Mesenchymal stem cell (in vitro differentiated cells and primary cell): ENCODE data around the gene GABRD.

Experiments
- DNase-seq: peaks from one replicate; pipeline ENCODE4 v3.0.0-alpha.2; 2013
- H2AFZ ChIP-seq: one replicate; pipeline ENCODE4 v1.6.1; 2013; ENCODE audit warnings: low read depth, mild to moderate bottlenecking, control low read depth, inconsistent platforms, low read length, moderate library complexity
- H2AK5ac ChIP-seq: 2 replicates; pipeline ENCODE4 v1.6.1; 2013; ENCODE audit warnings: low read length, moderate library complexity, mild to moderate bottlenecking, inconsistent platforms; ENCODE audit not compliant: severe bottlenecking
- H2BK120ac ChIP-seq: one replicate; pipeline ENCODE4 v1.6.1; 2013; ENCODE audit warnings: low read depth, mild to moderate bottlenecking, inconsistent platforms, low read length, moderate library complexity
- H2BK12ac ChIP-seq, 2 experiments: one replicate each; pipeline ENCODE4 v1.6.1; 2013; ENCODE audit warnings: inconsistent platforms in 2 of 2, low read length in 2 of 2, mild to moderate bottlenecking in 2 of 2, moderate library complexity in 2 of 2, control low read depth in 1 of 2
- H2BK15ac ChIP-seq: one replicate; pipeline ENCODE4 v1.6.1; 2013; ENCODE audit warnings: mild to moderate bottlenecking, low read depth, inconsistent platforms; ENCODE audit not compliant: poor library complexity, severe bottlenecking
- H2BK5ac ChIP-seq: 2 replicates; pipeline ENCODE4 v1.6.1; 2013; ENCODE audit warnings: low read depth, mild to moderate bottlenecking, low read length, control low read depth, inconsistent platforms; ENCODE audit not compliant: poor library complexity, severe bottlenecking
- H3K14ac ChIP-seq, 2 experiments: one replicate each; pipeline ENCODE4 v1.6.1; 2013; ENCODE audit warnings: inconsistent platforms in 2 of 2, low read length in 2 of 2, control low read depth in 1 of 2, mild to moderate bottlenecking in 1 of 2, moderate library complexity in 1 of 2
- H3K18ac ChIP-seq, 2 experiments: one replicate each; pipeline ENCODE4 v1.6.1; 2013; ENCODE audit warnings: inconsistent platforms in 2 of 2, low read length in 2 of 2, control low read depth in 1 of 2, low read depth in 1 of 2, mild to moderate bottlenecking in 1 of 2
- H3K23ac ChIP-seq, 2 experiments: one replicate each; pipeline ENCODE4 v1.6.1; 2013; ENCODE audit warnings: inconsistent platforms in 2 of 2, low read length in 2 of 2, mild to moderate bottlenecking in 2 of 2, moderate library complexity in 2 of 2, control low read depth in 1 of 2
- H3K27ac ChIP-seq: 2 replicates; pipeline ENCODE4 v1.5.1; 2013; ENCODE audit warnings: mild to moderate bottlenecking, moderate library complexity, low read length, control low read depth, inconsistent platforms; ENCODE audit not compliant: poor library complexity, severe bottlenecking
- H3K27me3 ChIP-seq, 2 experiments: 2 replicates each; pipeline versions ENCODE4 v1.6.1 to v1.7.0; 2013; ENCODE audit warnings: low read length in 2 of 2, mild to moderate bottlenecking in 2 of 2, moderate library complexity in 2 of 2, control low read depth in 1 of 2, inconsistent platforms in 1 of 2; ENCODE audit not compliant: control insufficient read depth in 1 of 2, insufficient read depth in 1 of 2
- H3K36me3 ChIP-seq, 2 experiments: 2 replicates each; pipeline versions ENCODE4 v1.6.1 to v1.7.0; 2013; ENCODE audit warnings: low read length in 2 of 2, control low read depth in 1 of 2, inconsistent platforms in 1 of 2, low read depth in 1 of 2, mild to moderate bottlenecking in 1 of 2; ENCODE audit not compliant: insufficient read depth in 2 of 2, control insufficient read depth in 1 of 2
- H3K4ac ChIP-seq, 2 experiments: one replicate each; pipeline ENCODE4 v1.6.1; 2013; ENCODE audit warnings: inconsistent platforms in 2 of 2, low read length in 2 of 2, mild to moderate bottlenecking in 2 of 2, moderate library complexity in 2 of 2, control low read depth in 1 of 2, low read depth in 1 of 2
- H3K4me1 ChIP-seq: 2 replicates; pipeline ENCODE4 v1.6.1; 2013; ENCODE audit warnings: low read depth, low read length, control low read depth; ENCODE audit not compliant: control insufficient read depth, insufficient read depth
- H3K4me2 ChIP-seq: 2 replicates; pipeline ENCODE4 v1.6.1; 2013; ENCODE audit warnings: low read length, mild to moderate bottlenecking, inconsistent platforms; ENCODE audit not compliant: poor library complexity, severe bottlenecking
- H3K4me3 ChIP-seq, 2 experiments: 2 replicates each; pipeline versions ENCODE4 v1.5.1 to v1.7.0; 2013; ENCODE audit warnings: low read length in 2 of 2, mild to moderate bottlenecking in 2 of 2, control low read depth in 1 of 2, low read depth in 1 of 2; ENCODE audit not compliant: insufficient read depth in 1 of 2
- H3K79me1 ChIP-seq: replicated peaks from 2 replicates; pipeline ENCODE4 v1.6.1; 2013; ENCODE audit warnings: mild to moderate bottlenecking, control low read depth, low read length, inconsistent platforms; ENCODE audit not compliant: poor library complexity, severe bottlenecking
- H3K9ac ChIP-seq: 2 replicates; pipeline ENCODE4 v1.7.0; 2013; ENCODE audit warnings: mild to moderate bottlenecking, low read length, moderate library complexity
- H3K9me3 ChIP-seq: 2 replicates; pipeline ENCODE4 v1.7.0; 2013; ENCODE audit warnings: mild to moderate bottlenecking, low read length; ENCODE audit not compliant: control insufficient read depth
- H4K8ac ChIP-seq: one replicate; pipeline ENCODE4 v1.6.1; 2013; ENCODE audit warnings: inconsistent platforms, mild to moderate bottlenecking, low read length, moderate library complexity
- H4K91ac ChIP-seq: one replicate; pipeline ENCODE4 v1.6.1; 2013; ENCODE audit warnings: mild to moderate bottlenecking, low read length, inconsistent platforms
- WGBS: methylation state at CpG from one replicate; pipeline ENCODE4 v1.1.7; 2013; ENCODE audit warnings: mixed read lengths; 5-methylcytosine and 5-hydroxymethylcytosine counted together

GABRD gene

DNA sequence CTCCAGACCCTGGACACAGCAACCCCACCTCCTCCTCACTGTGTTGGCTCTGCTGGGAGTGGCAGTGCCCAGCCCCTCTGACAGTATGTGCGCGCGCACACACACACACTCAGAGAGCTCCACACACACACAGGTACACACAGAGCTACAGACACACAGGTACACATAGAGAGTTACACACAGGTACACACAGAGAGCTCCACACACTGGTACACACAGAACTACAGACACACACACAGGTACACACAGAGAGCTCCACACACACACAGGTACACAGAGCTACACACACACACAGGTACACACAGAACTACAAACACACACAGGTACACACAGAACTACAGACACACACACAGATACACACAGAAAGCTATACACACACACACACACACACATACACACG is 24.7 kb downstream of the GABRD start:
- no peak overlapping the region for H2AFZ ChIP-seq
- H3K18ac ChIP-seq = no peak overlapping the region
- no peaks in the 10 kb centered on the region for H3K79me1 ChIP-seq
- no peak overlapping the region for H3K27ac ChIP-seq
- no peak overlapping the region for H3K23ac ChIP-seq
- H3K4me2 ChIP-seq = no peak overlapping the region
- H2BK5ac ChIP-seq = no peak overlapping the region
- H3K27me3 ChIP-seq = peaks cover 25 to 61% of the 10 kb centered on the region in 2 experiments
- H2BK12ac ChIP-seq = no peak overlapping the region
- H3K4ac ChIP-seq = no peak overlapping the region
- H2BK15ac ChIP-seq = no peak overlapping the region
- no peak overlapping the region for H2AK5ac ChIP-seq
- WGBS = 98% methylated on average over 3 of the region's 4 CpGs
- H2BK120ac ChIP-seq = no peak overlapping the region
- H3K4me1 ChIP-seq = peaks cover 10% of the 10 kb centered on the region
- H3K4me3 ChIP-seq = no peak overlapping the region
- DNase-seq = no peak
- H4K8ac ChIP-seq = no peak overlapping the region
- H3K9ac ChIP-seq = no peak overlapping the region
- H3K9me3 ChIP-seq = no peaks in the 10 kb centered on the region
- no peak overlapping the region for H3K14ac ChIP-seq
- H3K36me3 ChIP-seq = no peaks in the 10 kb centered on the region
- H4K91ac ChIP-seq = no peak overlapping the region

DNA sequence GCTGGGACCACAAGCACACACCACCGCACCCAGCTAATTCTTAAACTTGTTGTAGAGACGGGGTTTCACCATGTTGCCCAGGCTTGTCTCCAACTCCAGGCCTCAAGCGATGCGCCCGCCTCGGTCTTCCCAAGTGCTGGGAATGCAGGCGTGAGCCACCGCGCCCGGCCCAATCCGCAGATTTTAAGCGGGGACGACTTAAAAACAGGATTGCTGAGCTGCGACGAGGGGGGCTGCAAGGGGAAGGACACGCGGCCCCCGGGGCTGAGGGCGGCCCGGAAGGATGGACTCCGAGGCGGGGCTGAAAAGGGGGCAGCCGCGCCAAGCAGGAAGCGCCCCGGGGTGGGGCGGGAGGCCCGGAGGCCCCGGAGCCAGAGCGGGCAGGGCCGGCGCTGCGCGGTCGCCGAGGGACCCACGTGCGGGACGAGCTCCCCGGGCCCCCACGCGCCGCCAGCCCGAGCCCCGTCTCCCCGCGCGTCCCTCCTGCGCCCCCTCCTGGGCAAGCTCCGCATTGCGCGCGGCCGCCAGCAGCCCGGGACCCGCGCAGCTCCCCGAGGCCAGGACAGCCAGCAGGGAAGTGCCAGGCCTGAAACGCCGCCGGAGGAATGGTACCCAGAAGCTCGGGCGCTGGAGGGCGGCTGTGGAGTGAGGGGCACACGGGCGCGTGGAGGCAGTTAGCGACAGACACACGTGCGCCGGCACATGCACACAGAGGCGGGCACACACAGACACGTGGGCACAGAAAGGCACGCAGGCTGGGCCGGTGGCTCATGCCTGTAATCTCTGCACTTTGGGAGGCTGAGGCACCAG is 25.6 kb downstream of the GABRD start:
- no peaks in the 10 kb centered on the region for H3K9me3 ChIP-seq
- 22% methylated on average over 69 of the region's 75 CpGs for WGBS
- no peak overlapping the region for H2BK15ac ChIP-seq
- H3K4me3 ChIP-seq = peak overlapping the region; percentile 10 to 56
- no peak overlapping the region for H2BK5ac ChIP-seq
- H3K4me2 ChIP-seq = peak overlapping the region; percentile 69
- H4K91ac ChIP-seq = no peak overlapping the region
- peaks cover 17% of the 10 kb centered on the region for H3K4me1 ChIP-seq
- H2BK120ac ChIP-seq = no peak overlapping the region
- H3K23ac ChIP-seq = no peak overlapping the region
- no peak overlapping the region for H2AK5ac ChIP-seq
- no peak overlapping the region for H2BK12ac ChIP-seq
- no peak overlapping the region for H3K18ac ChIP-seq
- peaks cover 2% of the 10 kb centered on the region for H3K79me1 ChIP-seq
- no peak overlapping the region for H3K27ac ChIP-seq
- peak overlapping the region; percentile 70 for H3K9ac ChIP-seq
- H3K36me3 ChIP-seq = no peaks in the 10 kb centered on the region
- H4K8ac ChIP-seq = no peak overlapping the region
- H3K27me3 ChIP-seq = peaks cover 24 to 62% of the 10 kb centered on the region in 2 experiments
- peak overlapping the region; percentile 29 for H2AFZ ChIP-seq
- no peak overlapping the region for H3K4ac ChIP-seq
- peak; percentile 42 for DNase-seq
- peak overlapping the region in 1 of 2 experiments; percentile 83 for H3K14ac ChIP-seq

DNA sequence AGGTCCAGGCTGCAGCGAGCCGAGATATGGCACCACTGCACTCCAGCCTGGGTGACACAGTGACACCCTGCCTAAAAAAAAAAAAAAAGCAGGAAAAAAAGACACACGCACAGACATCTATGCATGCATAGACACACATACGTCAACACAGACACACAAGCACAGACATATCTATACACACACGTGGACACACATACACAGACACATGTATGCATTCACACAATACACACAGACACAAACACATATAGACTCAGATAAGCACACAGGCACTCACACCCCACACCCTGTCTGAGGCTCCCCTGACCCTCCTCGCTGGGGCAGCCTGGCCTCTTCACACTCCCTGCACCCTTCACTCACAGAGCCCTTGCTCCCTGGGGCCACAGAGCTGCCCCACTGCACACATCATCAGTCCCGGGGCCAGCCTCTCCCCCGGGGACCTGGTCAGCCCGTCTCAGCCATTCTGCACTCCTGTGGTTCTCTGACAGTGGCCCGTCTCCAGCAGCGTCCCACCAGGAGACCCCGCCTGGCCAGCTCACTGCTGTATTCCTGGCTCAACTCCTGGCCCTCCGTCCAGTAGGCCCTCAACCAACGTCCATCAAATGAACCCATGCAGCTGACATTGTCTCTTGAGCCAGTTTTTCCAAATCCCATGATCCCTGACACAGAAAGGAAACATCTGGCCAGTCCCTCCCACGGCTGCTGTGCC is 26.5 kb downstream of the GABRD start:
- Histone ChIP-seq H2BK12ac (no peak overlapping the region), H3K4ac (no peak overlapping the region), H3K23ac (no peak overlapping the region), H3K9me3 (no peaks in the 10 kb centered on the region), H3K79me1 (peaks cover 4% of the 10 kb centered on the region), H2AK5ac (no peak overlapping the region), H3K4me3 (no peak overlapping the region), H2AFZ (no peak overlapping the region), H4K91ac (no peak overlapping the region), H2BK5ac (no peak overlapping the region), H3K4me2 (no peak overlapping the region), H2BK120ac (no peak overlapping the region), H3K36me3 (no peaks in the 10 kb centered on the region), H4K8ac (no peak overlapping the region), H2BK15ac (no peak overlapping the region), H3K14ac (no peak overlapping the region), H3K9ac (peak overlapping the region; percentile 70), H3K27ac (no peak overlapping the region), H3K27me3 (peaks cover 23 to 61% of the 10 kb centered on the region in 2 experiments), H3K4me1 (peaks cover 18% of the 10 kb centered on the region), H3K18ac (no peak overlapping the region)
- WGBS = 77% methylated on average over 14 of the region's 15 CpGs
- DNase-seq = peak; percentile 24

DNA sequence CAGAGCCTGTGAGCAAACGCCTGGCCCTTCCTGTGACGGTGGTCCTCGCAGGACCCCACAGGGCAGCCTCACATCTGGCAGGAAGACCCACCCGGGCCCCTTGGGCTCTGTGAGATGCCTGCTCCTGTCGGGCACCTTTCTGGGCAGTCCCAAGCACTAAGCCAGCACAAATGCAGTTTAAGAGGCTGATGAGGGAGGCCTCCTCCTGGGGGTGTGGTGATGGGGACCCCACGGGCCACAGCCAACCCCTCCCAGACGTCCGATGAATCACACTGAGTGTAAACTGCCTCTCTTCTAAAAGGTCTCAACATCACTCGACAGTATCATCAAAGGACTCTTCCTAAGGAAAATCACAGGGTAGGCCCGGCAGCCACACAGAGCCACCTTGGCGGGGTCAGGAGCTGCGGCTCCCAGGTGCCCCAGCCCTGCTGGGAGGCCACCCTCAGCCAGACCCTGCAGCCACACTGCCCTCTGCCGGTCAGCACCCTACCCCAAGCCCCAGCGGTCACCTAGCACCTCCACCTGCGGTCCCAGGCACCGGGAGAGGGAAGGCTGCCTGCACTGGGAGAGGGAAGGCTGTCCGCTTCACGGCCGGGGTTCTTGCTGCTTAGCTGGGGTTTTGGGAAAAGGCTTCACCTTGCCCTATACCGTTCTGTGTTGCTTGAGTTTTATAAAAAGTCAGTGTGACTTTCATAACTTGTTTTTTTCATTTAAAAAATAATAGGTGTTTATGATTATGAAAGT is 27.2 kb downstream of the GABRD start:
- Histone ChIP-seq H4K91ac (no peak overlapping the region), H3K9me3 (no peaks in the 10 kb centered on the region), H3K4ac (no peak overlapping the region), H2BK5ac (no peak overlapping the region), H2AK5ac (no peak overlapping the region), H3K27me3 (peaks cover 16 to 63% of the 10 kb centered on the region in 2 experiments), H3K36me3 (no peaks in the 10 kb centered on the region), H4K8ac (no peak overlapping the region), H3K4me1 (peaks cover 22% of the 10 kb centered on the region), H3K4me3 (no peak overlapping the region), H2BK15ac (no peak overlapping the region), H3K23ac (no peak overlapping the region), H2AFZ (no peak overlapping the region), H3K4me2 (no peak overlapping the region), H3K14ac (no peak overlapping the region), H3K18ac (no peak overlapping the region), H3K27ac (no peak overlapping the region), H3K9ac (peak overlapping the region; percentile 57), H3K79me1 (peaks cover 8% of the 10 kb centered on the region), H2BK12ac (no peak overlapping the region), H2BK120ac (no peak overlapping the region)
- 48% methylated on average over 19 of the region's 20 CpGs for WGBS
- DNase-seq = peak; percentile 18
